Measurements from ENCODE around the gene MORC4.

MORC4 gene

DNA sequence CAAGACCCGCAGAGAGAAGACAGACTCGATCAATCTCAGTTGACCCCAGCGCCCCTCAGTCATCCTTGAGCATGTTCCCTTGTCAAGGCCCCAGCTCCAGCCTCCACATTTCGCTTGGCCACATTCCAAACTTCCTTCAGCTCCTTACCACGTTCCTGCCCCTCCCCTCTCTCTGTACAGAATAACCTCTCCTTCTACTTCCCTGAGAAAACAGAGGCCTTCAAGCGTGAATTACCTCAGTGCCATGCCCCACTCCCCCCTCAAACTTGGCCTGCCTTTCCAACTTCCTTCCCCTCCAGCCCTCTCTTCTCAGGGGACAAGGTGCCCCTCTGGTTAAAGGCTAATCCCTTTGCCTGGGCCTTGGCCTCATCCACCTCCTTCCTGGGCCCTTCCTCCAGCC lies 93.7 kb downstream of the MORC4 start:
- H3K4me3 ChIP-seq (ENCODE audit: low read depth, low read length) = no peak overlapping the region
- TF ChIP-seq POLR2A (IDR thresholded peaks at IDR 0.05; ENCODE audit: extremely low read depth, insufficient read length) (no peak), MYC (IDR thresholded peaks at IDR 0.05; ENCODE audit: low read depth, low read length) (no peak)
- TF ChIP-seq, protein P1, sequence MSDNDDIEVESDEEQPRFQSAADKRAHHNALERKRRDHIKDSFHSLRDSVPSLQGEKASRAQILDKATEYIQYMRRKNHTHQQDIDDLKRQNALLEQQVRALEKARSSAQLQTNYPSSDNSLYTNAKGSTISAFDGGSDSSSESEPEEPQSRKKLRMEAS (IDR thresholded peaks at IDR 0.05; ENCODE audit: low read depth, low read length) = no peak
- TF ChIP-seq, protein P2, sequence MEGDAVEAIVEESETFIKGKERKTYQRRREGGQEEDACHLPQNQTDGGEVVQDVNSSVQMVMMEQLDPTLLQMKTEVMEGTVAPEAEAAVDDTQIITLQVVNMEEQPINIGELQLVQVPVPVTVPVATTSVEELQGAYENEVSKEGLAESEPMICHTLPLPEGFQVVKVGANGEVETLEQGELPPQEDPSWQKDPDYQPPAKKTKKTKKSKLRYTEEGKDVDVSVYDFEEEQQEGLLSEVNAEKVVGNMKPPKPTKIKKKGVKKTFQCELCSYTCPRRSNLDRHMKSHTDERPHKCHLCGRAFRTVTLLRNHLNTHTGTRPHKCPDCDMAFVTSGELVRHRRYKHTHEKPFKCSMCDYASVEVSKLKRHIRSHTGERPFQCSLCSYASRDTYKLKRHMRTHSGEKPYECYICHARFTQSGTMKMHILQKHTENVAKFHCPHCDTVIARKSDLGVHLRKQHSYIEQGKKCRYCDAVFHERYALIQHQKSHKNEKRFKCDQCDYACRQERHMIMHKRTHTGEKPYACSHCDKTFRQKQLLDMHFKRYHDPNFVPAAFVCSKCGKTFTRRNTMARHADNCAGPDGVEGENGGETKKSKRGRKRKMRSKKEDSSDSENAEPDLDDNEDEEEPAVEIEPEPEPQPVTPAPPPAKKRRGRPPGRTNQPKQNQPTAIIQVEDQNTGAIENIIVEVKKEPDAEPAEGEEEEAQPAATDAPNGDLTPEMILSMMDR (IDR thresholded peaks at IDR 0.05; ENCODE audit: low read depth, low read length) = no peak
- DNase-seq (ENCODE audit: low read depth) = no peak

DNA sequence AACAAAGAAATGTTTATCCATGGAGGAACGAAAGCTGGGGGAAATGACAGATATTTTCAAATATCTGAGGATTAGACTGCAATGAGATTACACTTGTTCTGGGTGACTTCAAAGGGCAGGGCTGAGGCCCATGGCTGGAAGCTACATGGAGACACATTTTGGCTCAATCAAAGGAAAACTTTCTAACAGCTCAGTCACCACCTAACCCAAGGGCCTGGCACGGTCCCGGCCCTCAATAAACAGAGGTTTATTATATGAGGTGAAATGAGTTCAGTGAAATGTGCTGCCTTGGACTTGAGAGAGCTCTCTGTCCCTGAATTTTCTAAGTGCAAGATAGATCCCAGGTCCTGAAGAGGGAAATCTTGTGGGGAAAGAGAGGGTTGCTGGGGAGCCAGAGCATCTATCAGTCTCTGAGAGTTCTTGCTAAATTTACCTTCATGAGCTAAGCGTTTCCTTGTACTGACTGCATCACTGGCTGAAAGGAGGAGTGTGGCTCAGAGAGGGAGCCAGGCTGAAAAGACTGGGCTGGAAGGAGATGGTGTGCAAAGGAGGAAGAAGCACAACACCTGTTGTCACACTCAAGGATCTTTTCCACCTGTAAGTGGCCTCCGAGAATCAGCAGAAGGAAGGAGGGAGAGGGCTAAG lies 94.8 kb downstream of the MORC4 start:
- TF ChIP-seq MYC (IDR thresholded peaks at IDR 0.05; ENCODE audit: low read depth, low read length) = no peak
- TF ChIP-seq, protein P1 (IDR thresholded peaks at IDR 0.05; ENCODE audit: low read depth, low read length) = no peak
- no peak for TF ChIP-seq POLR2A (IDR thresholded peaks at IDR 0.05; ENCODE audit: extremely low read depth, insufficient read length)
- TF ChIP-seq, protein P2 (IDR thresholded peaks at IDR 0.05; ENCODE audit: low read depth, low read length) = no peak
- no peak overlapping the region for H3K4me3 ChIP-seq (ENCODE audit: low read depth, low read length)
- DNase-seq (ENCODE audit: low read depth) = no peak

DNA sequence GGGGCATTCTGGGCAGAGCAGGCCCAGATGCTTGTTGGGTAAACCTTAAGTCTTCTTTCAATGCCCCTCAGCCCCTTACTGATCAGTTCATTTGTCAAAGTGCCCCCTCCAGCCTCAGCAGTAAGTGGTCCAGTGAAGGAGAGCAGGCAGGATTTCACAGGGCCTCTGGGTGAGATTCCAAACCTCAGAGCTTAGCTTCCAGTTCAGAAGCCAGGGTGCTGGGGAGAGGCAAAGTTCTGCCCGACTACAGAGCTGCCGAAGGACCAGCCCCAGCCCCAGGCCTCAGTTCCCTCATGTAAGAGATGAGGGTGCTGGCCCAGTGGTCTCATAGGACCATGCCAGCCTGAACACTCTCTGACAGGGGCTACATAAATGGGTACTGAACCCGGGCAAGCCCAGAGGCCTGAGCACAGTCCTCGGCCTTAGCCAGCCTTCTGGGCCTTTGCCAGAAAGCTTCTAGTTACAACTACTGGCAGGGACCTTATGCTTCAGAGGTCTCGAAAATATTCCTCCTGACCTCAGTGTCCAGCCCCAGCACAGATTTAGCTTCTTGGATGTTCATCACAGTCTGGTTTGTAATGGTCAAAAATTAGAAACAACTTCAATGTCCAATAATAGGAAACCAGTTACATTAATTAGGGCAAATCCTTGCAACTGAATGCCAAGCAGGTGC lies 96.0 kb downstream of the MORC4 start:
- H3K4me3 ChIP-seq (ENCODE audit: low read depth, low read length) = no peak overlapping the region
- DNase-seq (ENCODE audit: low read depth) = no peak

DNA sequence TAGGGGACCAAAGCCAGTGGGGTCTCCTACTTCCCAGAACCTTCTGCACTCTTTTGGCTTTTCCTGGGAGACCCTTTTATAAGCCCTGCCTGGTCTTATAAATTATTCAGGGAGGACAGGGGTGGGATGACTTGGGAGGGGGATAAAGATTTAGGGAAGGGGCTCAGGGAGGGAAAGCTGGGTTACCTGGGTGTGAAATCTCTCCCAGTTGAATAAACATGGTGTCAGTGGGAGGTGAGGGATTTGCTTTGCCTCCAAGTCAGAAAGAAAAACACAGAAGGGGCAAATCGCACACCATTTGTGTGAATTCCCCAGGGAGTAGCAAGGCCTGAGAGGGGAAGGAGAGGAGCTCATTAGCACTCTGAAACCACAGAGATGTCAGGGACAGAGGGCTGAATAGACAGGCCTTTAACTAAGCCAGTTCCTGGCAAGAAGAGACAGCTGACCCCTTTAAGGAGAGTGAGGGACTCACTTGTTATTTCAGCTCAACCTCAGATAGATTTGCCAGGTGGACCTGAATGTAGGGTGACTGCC lies 96.7 kb downstream of the MORC4 start, which contains the start of gene RIPPLY1:
TSS of gene RIPPLY1 (minus strand) at position 51 of the 534 bp plus-strand sequence. CDS start 54 bp downstream, outside the sequence.
- H3K4me3 ChIP-seq (ENCODE audit: low read depth, low read length) = no peak within 1 kb of the TSS
- TF ChIP-seq MYC (IDR thresholded peaks at IDR 0.05; ENCODE audit: low read depth, low read length) = no peak
- no peak for TF ChIP-seq POLR2A (IDR thresholded peaks at IDR 0.05; ENCODE audit: extremely low read depth, insufficient read length)
- TF ChIP-seq, protein P1 (IDR thresholded peaks at IDR 0.05; ENCODE audit: low read depth, low read length) = no peak
- TF ChIP-seq, protein P2 (IDR thresholded peaks at IDR 0.05; ENCODE audit: low read depth, low read length) = no peak
- DNase-seq (ENCODE audit: low read depth) = peak; percentile 6

More for the DNA sequence above, 96.0 kb downstream of the MORC4 start:
- TF ChIP-seq POLR2A (IDR thresholded peaks at IDR 0.05; ENCODE audit: extremely low read depth, insufficient read length) (no peak), MYC (IDR thresholded peaks at IDR 0.05; ENCODE audit: low read depth, low read length) (no peak)
- TF ChIP-seq, protein P2 (IDR thresholded peaks at IDR 0.05; ENCODE audit: low read depth, low read length) = no peak
- TF ChIP-seq, protein P1 (IDR thresholded peaks at IDR 0.05; ENCODE audit: low read depth, low read length) = no peak

DNA sequence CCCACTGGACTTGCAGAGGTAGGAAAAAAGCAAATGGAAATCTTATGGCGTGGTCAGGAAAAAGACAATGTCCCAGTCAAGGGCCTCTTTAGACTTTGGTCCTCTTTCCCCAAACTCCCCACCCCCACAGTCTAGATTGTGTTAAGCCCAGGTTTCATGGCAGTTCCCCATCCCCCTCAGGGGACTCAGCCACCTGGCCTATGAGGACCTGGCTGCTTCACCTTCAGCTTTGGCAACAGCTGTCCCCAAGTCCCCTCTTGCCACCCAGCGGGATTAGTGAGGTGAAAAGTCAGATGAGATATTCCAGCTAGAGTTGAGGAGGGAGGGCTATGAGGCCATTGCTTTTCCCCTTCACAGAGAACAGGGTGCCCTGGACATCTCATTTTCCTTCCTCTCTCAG lies 97.3 kb downstream of the MORC4 start:
- DNase-seq (ENCODE audit: low read depth) = no peak
- TF ChIP-seq, protein P2 (IDR thresholded peaks at IDR 0.05; ENCODE audit: low read depth, low read length) = no peak
- no peak for TF ChIP-seq POLR2A (IDR thresholded peaks at IDR 0.05; ENCODE audit: extremely low read depth, insufficient read length)
- TF ChIP-seq, protein P1 (IDR thresholded peaks at IDR 0.05; ENCODE audit: low read depth, low read length) = no peak
- no peak for TF ChIP-seq MYC (IDR thresholded peaks at IDR 0.05; ENCODE audit: low read depth, low read length)
- no peak overlapping the region for H3K4me3 ChIP-seq (ENCODE audit: low read depth, low read length)

Measured in NB4 (cell line).